Measurements from ENCODE around the gene KISS1R. TPM values are rescaled to one million over a fixed set of nuclear protein-coding genes. Genes with fewer than 3 reads are reported as not detected.

KISS1R gene
- total and polyA plus RNA-seq, 2 experiments from 2014 or later = 1.3 to 2.1 TPM

- no peaks in the 10 kb centered on the region for H3K9me3 ChIP-seq (ENCODE audit: low read depth)
- H2AFZ ChIP-seq = no peak overlapping the region
- peak; percentile 89 for DNase-seq (ENCODE audit: low spot score)
- no peaks in the 10 kb centered on the region for H3K27me3 ChIP-seq
- no peak overlapping the region for H3K4me3 ChIP-seq
- no peaks in the 10 kb centered on the region for H3K9me2 ChIP-seq (replicated peaks; ENCODE audit: insufficient read depth)
- H3K27ac ChIP-seq = peak overlapping the region; percentile 100
- WGBS (ENCODE audit: low lambda C conversion rate, missing lambda C conversion rate) = 53% methylated on average over 12 of the region's 14 CpGs
- peak overlapping the region; percentile 81 for H3K4me2 ChIP-seq
- TF ChIP-seq EZH2 (IDR thresholded peaks at IDR 0.05; ENCODE audit: borderline replicate concordance) (no peak), CTCF (IDR thresholded peaks at IDR 0.05; ENCODE audit: poor library complexity) (no peak), EZH2phosphoT487 (IDR thresholded peaks at IDR 0.05; ENCODE audit: low read depth, severe bottlenecking, unreplicated experiment) (no peak)
- peaks cover 72% of the 10 kb centered on the region for H3K79me2 ChIP-seq
- peaks cover 7% of the 10 kb centered on the region for H4K20me1 ChIP-seq (ENCODE audit: insufficient read depth, poor library complexity, severe bottlenecking)
- peaks cover 38% of the 10 kb centered on the region for H3K4me1 ChIP-seq (ENCODE audit: insufficient read depth)
- H3K36me3 ChIP-seq (replicated peaks; ENCODE audit: insufficient read depth, low read depth) = peaks cover 3% of the 10 kb centered on the region
Measured at GRCh38 chr19:961866-962620, 44.9 kb downstream of the KISS1R start.

- Histone ChIP-seq H4K20me1 (ENCODE audit: insufficient read depth, poor library complexity, severe bottlenecking) (peaks cover 7% of the 10 kb centered on the region), H3K9me2 (replicated peaks; ENCODE audit: insufficient read depth) (no peaks in the 10 kb centered on the region), H3K36me3 (replicated peaks; ENCODE audit: insufficient read depth, low read depth) (peaks cover 3% of the 10 kb centered on the region), H3K4me1 (ENCODE audit: insufficient read depth) (peaks cover 31% of the 10 kb centered on the region), H3K27me3 (no peaks in the 10 kb centered on the region), H2AFZ (no peak overlapping the region), H3K4me3 (no peak overlapping the region), H3K79me2 (peaks cover 68% of the 10 kb centered on the region), H3K4me2 (peak overlapping the region; percentile 81), H3K27ac (peak overlapping the region; percentile 88), H3K9me3 (ENCODE audit: low read depth) (no peaks in the 10 kb centered on the region)
- no peak for TF ChIP-seq CTCF (IDR thresholded peaks at IDR 0.05; ENCODE audit: poor library complexity)
- no peak for TF ChIP-seq EZH2phosphoT487 (IDR thresholded peaks at IDR 0.05; ENCODE audit: low read depth, severe bottlenecking, unreplicated experiment)
- whole genome bisulfite sequencing (ENCODE audit: low lambda C conversion rate, missing lambda C conversion rate) = 86% methylated on average over 30 of the region's 31 CpGs
- DNase-seq (ENCODE audit: low spot score) = no peak
Measured at GRCh38 chr19:962683-963400, 45.7 kb downstream of the KISS1R start.

GRCh38 chr19:963486-963951 is 46.4 kb downstream of the KISS1R start:
- peaks cover 3% of the 10 kb centered on the region for H3K36me3 ChIP-seq (replicated peaks; ENCODE audit: insufficient read depth, low read depth)
- H2AFZ ChIP-seq = no peak overlapping the region
- no peak for TF ChIP-seq EZH2phosphoT487 (IDR thresholded peaks at IDR 0.05; ENCODE audit: low read depth, severe bottlenecking, unreplicated experiment)
- peak overlapping the region; percentile 88 for H3K27ac ChIP-seq
- no peaks in the 10 kb centered on the region for H3K27me3 ChIP-seq
- no peak for DNase-seq (ENCODE audit: low spot score)
- no peaks in the 10 kb centered on the region for H3K9me2 ChIP-seq (replicated peaks; ENCODE audit: insufficient read depth)
- peaks cover 7% of the 10 kb centered on the region for H4K20me1 ChIP-seq (ENCODE audit: insufficient read depth, poor library complexity, severe bottlenecking)
- peak overlapping the region; percentile 81 for H3K4me2 ChIP-seq
- H3K4me1 ChIP-seq (ENCODE audit: insufficient read depth) = peaks cover 31% of the 10 kb centered on the region
- no peak overlapping the region for H3K4me3 ChIP-seq
- WGBS (ENCODE audit: low lambda C conversion rate, missing lambda C conversion rate) = 90% methylated on average over 5 of the region's 11 CpGs
- peaks cover 62% of the 10 kb centered on the region for H3K79me2 ChIP-seq
- H3K9me3 ChIP-seq (ENCODE audit: low read depth) = no peaks in the 10 kb centered on the region

GRCh38 chr19:964116-964520 is 47.0 kb downstream of the KISS1R start:
- Histone ChIP-seq H3K9me2 (replicated peaks; ENCODE audit: insufficient read depth) (no peaks in the 10 kb centered on the region), H4K20me1 (ENCODE audit: insufficient read depth, poor library complexity, severe bottlenecking) (peaks cover 7% of the 10 kb centered on the region), H3K4me1 (ENCODE audit: insufficient read depth) (peaks cover 31% of the 10 kb centered on the region), H3K4me2 (no peak overlapping the region), H3K27ac (peak overlapping the region; percentile 88), H2AFZ (no peak overlapping the region), H3K9me3 (ENCODE audit: low read depth) (no peaks in the 10 kb centered on the region), H3K36me3 (replicated peaks; ENCODE audit: insufficient read depth, low read depth) (peaks cover 3% of the 10 kb centered on the region), H3K79me2 (peaks cover 65% of the 10 kb centered on the region), H3K4me3 (no peak overlapping the region), H3K27me3 (no peaks in the 10 kb centered on the region)
- WGBS (ENCODE audit: low lambda C conversion rate, missing lambda C conversion rate) = 97% methylated on average over 16 of the region's 16 CpGs
- DNase-seq (ENCODE audit: low spot score) = no peak
- no peak for TF ChIP-seq CTCF (IDR thresholded peaks at IDR 0.05; ENCODE audit: poor library complexity)
- no peak for TF ChIP-seq EZH2phosphoT487 (IDR thresholded peaks at IDR 0.05; ENCODE audit: low read depth, severe bottlenecking, unreplicated experiment)
- no peak for TF ChIP-seq EZH2 (IDR thresholded peaks at IDR 0.05; ENCODE audit: borderline replicate concordance)

Data from hepatocyte (in vitro differentiated cells).